H1 (cell line): ENCODE data around the gene DNM1L.

Experiments used
- CHD2 ChIP-seq: IDR thresholded peaks from 2 replicates; pipeline ENCODE4 v1.6.1; 2012; ENCODE audit warnings: low read length, improper control_type of control experiment
- EZH2 ChIP-seq: fragments of 200-600 bp; sonication (generic); IDR thresholded peaks from 2 replicates; pipeline ENCODE4 v1.7.1; 2012; ENCODE audit warnings: low read depth, mild to moderate bottlenecking, moderate library complexity, low read length, inconsistent platforms; ENCODE audit not compliant: severe bottlenecking
- POLR2A ChIP-seq, 2 experiments: IDR thresholded peaks; 1 replicate in 1 of 2; 2 replicates in 1 of 2; pipeline ENCODE4 v1.6.1; 2011; ENCODE audit warnings: low read depth in 2 of 2, low read length in 2 of 2, mild to moderate bottlenecking in 2 of 2; ENCODE audit errors: control extremely low read depth in 1 of 2
- SP1 ChIP-seq: IDR thresholded peaks from 2 replicates; pipeline ENCODE4 v1.6.1; 2011; ENCODE audit warnings: low read depth, low read length

GRCh38 chr12:32695787-32696186 lies 16.7 kb downstream of the DNM1L start:
- no peak for TF ChIP-seq SP1
- TF ChIP-seq CHD2 = no peak
- no peak for TF ChIP-seq EZH2
- no peak for TF ChIP-seq POLR2A (IDR thresholded peaks at IDR 0.05; ENCODE audit: control extremely low read depth in 1 of 2, low read depth in 2 of 2, low read length in 2 of 2)
